Astrocyte (in vitro differentiated cells and primary cell): ENCODE results near the gene TLN1.

ENCODE experiments used
- CTCF ChIP-seq: IDR thresholded peaks from 2 replicates; pipeline ENCODE4 v1.5.1; 2011; ENCODE audit warnings: low read depth, mild to moderate bottlenecking, inconsistent platforms, low read length, moderate library complexity; ENCODE audit not compliant: insufficient read depth
- EZH2 ChIP-seq: IDR thresholded peaks from 2 replicates; pipeline ENCODE4 v1.6.1; 2012; ENCODE audit warnings: mild to moderate bottlenecking, low read length, inconsistent platforms; ENCODE audit not compliant: insufficient read depth

DNA sequence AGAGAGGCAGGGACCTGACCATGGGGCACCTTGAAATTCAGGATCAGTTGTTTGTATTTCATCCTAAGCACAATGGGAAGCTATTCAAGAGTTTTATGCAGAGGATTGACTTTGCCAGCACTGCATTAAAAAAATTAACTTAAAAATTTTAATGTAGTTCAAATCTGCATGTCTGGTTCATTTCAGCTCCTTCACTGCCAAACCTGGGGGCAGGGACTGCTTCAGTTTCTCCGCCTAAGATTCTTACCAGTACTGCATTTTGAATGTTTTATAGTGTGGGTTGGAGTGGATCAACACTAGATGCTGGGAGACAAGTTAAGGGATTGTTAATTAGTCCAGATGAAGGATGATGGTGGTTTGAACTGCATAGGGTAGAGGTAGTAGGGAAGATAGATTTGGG, 37.8 kb upstream of the TLN1 start:
- TF ChIP-seq EZH2: no peak
- TF ChIP-seq CTCF: no peak
